ENCODE measurements around the gene TPRA1.

The TPRA1 gene

GRCh38 chr3:127590593-127591465 is at the start of gene TPRA1:
TSS of gene TPRA1 (minus strand) at chr3:127590733. CDS start at chr3:127580146, 10,587 bp downstream.
- Histone ChIP-seq H3K27me3 (ENCODE audit: insufficient read depth, low read length) (no peaks in the 10 kb centered on the region), H2AFZ (ENCODE audit: low read depth, low read length) (peak within 1 kb of the TSS; percentile 22), H3K4me3 (ENCODE audit: low read length) (peak within 1 kb of the TSS; percentile 81), H3K36me3 (ENCODE audit: insufficient read depth, low read length) (no peaks in the 10 kb centered on the region), H3K9me3 (ENCODE audit: low read length) (no peaks in the 10 kb centered on the region), H3K4me1 (ENCODE audit: insufficient read depth, low read length) (peaks cover 23% of the 10 kb centered on the region)

- Histone ChIP-seq H2AFZ (ENCODE audit: low read depth, low read length) (no peak overlapping the region), H3K36me3 (ENCODE audit: insufficient read depth, low read length) (peaks cover 35% of the 10 kb centered on the region), H3K27me3 (ENCODE audit: insufficient read depth, low read length) (no peaks in the 10 kb centered on the region), H3K9me3 (ENCODE audit: low read length) (no peaks in the 10 kb centered on the region), H3K4me3 (ENCODE audit: low read length) (no peak overlapping the region), H3K4me1 (ENCODE audit: insufficient read depth, low read length) (peaks cover 2% of the 10 kb centered on the region)
Measured at GRCh38 chr3:127640042-127640355, 49.5 kb upstream of the TPRA1 start.

GRCh38 chr3:127639173-127640041 is 48.9 kb upstream of the TPRA1 start:
- H3K27me3 ChIP-seq (ENCODE audit: insufficient read depth, low read length) = no peaks in the 10 kb centered on the region
- H3K36me3 ChIP-seq (ENCODE audit: insufficient read depth, low read length) = peaks cover 29% of the 10 kb centered on the region
- no peaks in the 10 kb centered on the region for H3K9me3 ChIP-seq (ENCODE audit: low read length)
- no peak overlapping the region for H2AFZ ChIP-seq (ENCODE audit: low read depth, low read length)
- H3K4me3 ChIP-seq (ENCODE audit: low read length) = no peak overlapping the region
- peaks cover 2% of the 10 kb centered on the region for H3K4me1 ChIP-seq (ENCODE audit: insufficient read depth, low read length)

GRCh38 chr3:127637971-127638370 is 47.4 kb upstream of the TPRA1 start:
- no peak overlapping the region for H3K4me3 ChIP-seq (ENCODE audit: low read length)
- no peaks in the 10 kb centered on the region for H3K9me3 ChIP-seq (ENCODE audit: low read length)
- H3K27me3 ChIP-seq (ENCODE audit: insufficient read depth, low read length) = no peaks in the 10 kb centered on the region
- H3K36me3 ChIP-seq (ENCODE audit: insufficient read depth, low read length) = peaks cover 23% of the 10 kb centered on the region
- peaks cover 2% of the 10 kb centered on the region for H3K4me1 ChIP-seq (ENCODE audit: insufficient read depth, low read length)
- H2AFZ ChIP-seq (ENCODE audit: low read depth, low read length) = no peak overlapping the region

GRCh38 chr3:127637546-127637945 is 47.0 kb upstream of the TPRA1 start:
- Histone ChIP-seq H3K27me3 (ENCODE audit: insufficient read depth, low read length) (no peaks in the 10 kb centered on the region), H3K4me3 (ENCODE audit: low read length) (no peak overlapping the region), H3K36me3 (ENCODE audit: insufficient read depth, low read length) (peaks cover 19% of the 10 kb centered on the region), H3K9me3 (ENCODE audit: low read length) (no peaks in the 10 kb centered on the region), H2AFZ (ENCODE audit: low read depth, low read length) (no peak overlapping the region), H3K4me1 (ENCODE audit: insufficient read depth, low read length) (peaks cover 2% of the 10 kb centered on the region)

- Histone ChIP-seq H3K4me1 (ENCODE audit: insufficient read depth, low read length) (peaks cover 19% of the 10 kb centered on the region), H3K4me3 (ENCODE audit: low read length) (no peak overlapping the region), H3K27me3 (ENCODE audit: insufficient read depth, low read length) (no peaks in the 10 kb centered on the region), H3K9me3 (ENCODE audit: low read length) (no peaks in the 10 kb centered on the region), H2AFZ (ENCODE audit: low read depth, low read length) (no peak overlapping the region), H3K36me3 (ENCODE audit: insufficient read depth, low read length) (peaks cover 7% of the 10 kb centered on the region)
Measured at GRCh38 chr3:127634653-127635052, 44.1 kb upstream of the TPRA1 start.

- H3K27me3 ChIP-seq (ENCODE audit: insufficient read depth, low read length) = no peaks in the 10 kb centered on the region
- H3K9me3 ChIP-seq (ENCODE audit: low read length) = no peaks in the 10 kb centered on the region
- H3K4me3 ChIP-seq (ENCODE audit: low read length) = no peak overlapping the region
Measured at GRCh38 chr3:127632035-127632820, 41.7 kb upstream of the TPRA1 start.

GRCh38 chr3:127630811-127631714 is 40.5 kb upstream of the TPRA1 start:
- peaks cover 20% of the 10 kb centered on the region for H3K4me1 ChIP-seq (ENCODE audit: insufficient read depth, low read length)
- no peak overlapping the region for H3K4me3 ChIP-seq (ENCODE audit: low read length)

More at GRCh38 chr3:127632035-127632820, 41.7 kb upstream of the TPRA1 start:
- Histone ChIP-seq H3K4me1 (ENCODE audit: insufficient read depth, low read length) (peaks cover 20% of the 10 kb centered on the region), H3K36me3 (ENCODE audit: insufficient read depth, low read length) (no peaks in the 10 kb centered on the region), H2AFZ (ENCODE audit: low read depth, low read length) (no peak overlapping the region)

GRCh38 chr3:127629467-127630403 is 39.2 kb upstream of the TPRA1 start:
- H3K36me3 ChIP-seq (ENCODE audit: insufficient read depth, low read length) = no peaks in the 10 kb centered on the region
- peaks cover 20% of the 10 kb centered on the region for H3K4me1 ChIP-seq (ENCODE audit: insufficient read depth, low read length)
- H3K27me3 ChIP-seq (ENCODE audit: insufficient read depth, low read length) = no peaks in the 10 kb centered on the region
- H3K4me3 ChIP-seq (ENCODE audit: low read length) = peak overlapping the region; percentile 82
- H3K9me3 ChIP-seq (ENCODE audit: low read length) = no peaks in the 10 kb centered on the region
- peak overlapping the region; percentile 62 for H2AFZ ChIP-seq (ENCODE audit: low read depth, low read length)

More at GRCh38 chr3:127630811-127631714, 40.5 kb upstream of the TPRA1 start:
- H3K9me3 ChIP-seq (ENCODE audit: low read length) = no peaks in the 10 kb centered on the region
- H3K36me3 ChIP-seq (ENCODE audit: insufficient read depth, low read length) = no peaks in the 10 kb centered on the region
- no peaks in the 10 kb centered on the region for H3K27me3 ChIP-seq (ENCODE audit: insufficient read depth, low read length)
- H2AFZ ChIP-seq (ENCODE audit: low read depth, low read length) = no peak overlapping the region

GRCh38 chr3:127628788-127629466 is 38.4 kb upstream of the TPRA1 start, which contains the start of gene PODXL2:
TSS of gene PODXL2 (plus strand) at chr3:127629185. CDS start at chr3:127629220, 35 bp downstream.
- H2AFZ ChIP-seq (ENCODE audit: low read depth, low read length) = peak within 1 kb of the TSS; percentile 62
- H3K4me1 ChIP-seq (ENCODE audit: insufficient read depth, low read length) = peaks cover 20% of the 10 kb centered on the region
- H3K27me3 ChIP-seq (ENCODE audit: insufficient read depth, low read length) = no peaks in the 10 kb centered on the region
- H3K36me3 ChIP-seq (ENCODE audit: insufficient read depth, low read length) = no peaks in the 10 kb centered on the region
- no peaks in the 10 kb centered on the region for H3K9me3 ChIP-seq (ENCODE audit: low read length)
- H3K4me3 ChIP-seq (ENCODE audit: low read length) = peak within 1 kb of the TSS; percentile 82

GRCh38 chr3:127628426-127628787 is 37.9 kb upstream of the TPRA1 start:
- Histone ChIP-seq H3K4me1 (ENCODE audit: insufficient read depth, low read length) (peaks cover 20% of the 10 kb centered on the region), H3K9me3 (ENCODE audit: low read length) (no peaks in the 10 kb centered on the region), H3K4me3 (ENCODE audit: low read length) (peak overlapping the region; percentile 28), H2AFZ (ENCODE audit: low read depth, low read length) (no peak overlapping the region), H3K36me3 (ENCODE audit: insufficient read depth, low read length) (no peaks in the 10 kb centered on the region), H3K27me3 (ENCODE audit: insufficient read depth, low read length) (no peaks in the 10 kb centered on the region)
